Subcutaneous adipose tissue (tissue), 4 donors: ENCODE results near the gene VSIG8. TPM values are rescaled to one million over a fixed set of nuclear protein-coding genes. Genes with fewer than 3 reads are reported as not detected.

Source experiments
- CTCF ChIP-seq: fragments of 450-650 bp; IDR thresholded peaks from one replicate; pipeline ENCODE4 v1.5.1; 2016; ENCODE audit warnings: low read depth, mild to moderate bottlenecking, control low read depth, antibody characterized with exemption, moderate library complexity
- total RNA-seq, 4 donors: library from RNA; depleted of rRNA; stranded (reverse); fragments of >200 nt; gene quantifications; one replicate each; pipeline ENCODE4 v1.1.0, GENCODE V29; 2016

Gene VSIG8
- total RNA-seq, 4 donors from 2014 or later: not detected

GRCh38 chr1:159891275-159892157 is 29.1 kb upstream of the VSIG8 start:
- no peak for TF ChIP-seq CTCF

GRCh38 chr1:159890390-159890789 is 27.9 kb upstream of the VSIG8 start:
- no peak for TF ChIP-seq CTCF

GRCh38 chr1:159889821-159890252 is 27.4 kb upstream of the VSIG8 start:
- no peak for TF ChIP-seq CTCF

- no peak for TF ChIP-seq CTCF
These were observed 26.7 kb upstream of the VSIG8 start for GRCh38 chr1:159889202-159889601.

- no peak for TF ChIP-seq CTCF
These were observed 21.8 kb upstream of the VSIG8 start for GRCh38 chr1:159884296-159884695.

- no peak for TF ChIP-seq CTCF
These were observed 20.7 kb upstream of the VSIG8 start for GRCh38 chr1:159883134-159883533.

- TF ChIP-seq CTCF: no peak
These were observed 20.0 kb upstream of the VSIG8 start for GRCh38 chr1:159882527-159882862.
